ENCODE results near the gene PSMD12.

Gene PSMD12

GRCh38 chr17:67297454-67297960 lies 68.9 kb downstream of the PSMD12 start:
- no peak for DNase-seq

GRCh38 chr17:67294451-67295199 lies 71.8 kb downstream of the PSMD12 start:
- no peak for DNase-seq

GRCh38 chr17:67293251-67294203 lies 72.8 kb downstream of the PSMD12 start:
- no peak for DNase-seq

DNA sequence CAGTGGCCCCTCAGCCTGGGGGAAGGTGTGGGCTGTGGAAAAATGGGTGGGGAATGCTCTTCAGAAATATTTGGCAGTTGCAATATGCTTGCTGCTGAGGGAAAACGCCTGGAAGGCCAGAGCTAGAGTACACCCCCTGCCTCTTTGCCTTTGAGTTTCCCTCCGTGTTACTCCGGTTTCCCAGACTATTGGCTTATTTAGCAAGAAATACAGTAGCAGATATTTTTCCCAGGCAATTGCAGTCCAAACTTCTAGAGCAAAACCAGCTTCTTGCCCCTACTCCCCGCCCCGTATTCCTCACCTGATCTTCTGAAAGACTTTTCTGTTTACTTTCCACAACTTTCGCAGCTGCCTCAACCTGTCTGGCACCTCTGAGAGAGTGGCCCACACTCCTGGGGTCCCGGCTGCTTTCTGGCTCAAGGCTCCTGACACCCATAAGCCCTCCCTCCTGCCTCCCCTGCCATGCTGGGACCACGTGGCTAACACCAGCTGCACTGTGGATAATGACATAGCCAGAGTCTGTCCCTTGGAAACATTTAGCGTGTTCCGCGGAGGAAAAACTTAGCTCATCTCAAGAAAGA lies 75.6 kb downstream of the PSMD12 start:
- DNase-seq: no peak

DNA sequence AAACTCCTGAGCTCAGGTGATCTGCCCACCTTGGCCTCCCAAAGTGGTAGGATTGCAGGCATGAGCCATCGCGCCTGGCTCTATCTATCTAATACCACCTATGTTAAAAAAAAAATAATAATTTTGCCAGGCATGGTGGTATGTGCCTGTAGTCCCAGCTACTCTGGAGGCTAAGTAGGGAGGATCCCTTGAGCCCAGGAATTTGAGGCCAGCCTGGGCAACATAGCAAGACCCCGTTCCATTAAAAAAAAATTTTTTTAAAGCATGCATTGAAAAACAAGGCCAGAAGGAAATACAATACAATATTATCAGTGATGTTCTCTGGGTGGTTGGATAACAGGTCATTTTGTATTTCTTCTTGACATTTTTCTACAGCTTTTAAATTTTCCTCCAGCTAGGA lies 76.1 kb downstream of the PSMD12 start:
- no peak for DNase-seq

DNA sequence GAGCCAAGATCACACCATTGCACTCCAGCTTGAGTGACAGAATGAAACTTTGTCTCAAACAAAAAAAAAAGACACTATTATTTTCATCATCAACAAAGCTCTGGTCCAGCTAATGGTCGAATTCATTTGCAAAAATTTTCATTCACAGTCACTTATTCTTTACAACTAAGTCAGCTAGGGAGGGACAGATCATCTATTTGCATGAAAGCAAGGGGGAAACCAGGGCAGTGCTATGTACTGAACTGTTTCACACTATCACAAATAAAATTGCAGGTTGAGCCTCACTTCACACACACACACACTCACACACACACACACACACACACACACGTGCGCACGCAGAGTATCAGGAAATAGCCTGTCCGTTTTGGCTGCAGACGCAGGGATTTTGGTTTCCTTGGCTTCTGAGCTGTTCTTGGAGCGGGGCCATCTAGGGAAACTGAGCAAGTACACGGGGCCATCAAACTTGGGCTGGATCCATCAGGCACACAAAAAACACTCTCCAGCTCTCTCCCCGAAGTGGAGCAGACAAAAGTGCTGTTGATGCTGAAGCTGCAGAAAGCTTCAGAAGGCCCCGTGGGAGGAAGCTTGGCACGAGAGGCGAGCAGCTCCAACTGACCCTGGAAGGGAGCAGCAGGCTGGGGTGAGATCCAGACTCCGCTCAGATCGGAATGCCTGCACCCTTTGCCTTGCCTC lies 77.0 kb downstream of the PSMD12 start:
- no peak for DNase-seq
